HL-60 (cell line): ENCODE data around the gene DRC7.
"Not testable (repeated sequence)": the region's sequence is repeated elsewhere in the genome, so short reads cannot be mapped to it uniquely, and the experiment has no call there.

ENCODE experiments used
- DNase-seq, 2 experiments: peaks; one replicate each; pipeline ENCODE4 v3.0.0-alpha.2; 2010 to 2020; ENCODE audit warnings: low read depth in 1 of 2, low spot score in 1 of 2
- H3K27ac ChIP-seq: fragments of 250-450 bp; sonication (Bioruptor Pico); replicated peaks from 2 replicates; pipeline ENCODE4 v1.5.1; 2020; ENCODE audit warnings: mild to moderate bottlenecking, moderate library complexity
- H3K27me3 ChIP-seq: fragments of 250-450 bp; sonication (Bioruptor Pico); 2 replicates; pipeline ENCODE4 v1.5.1; 2021; ENCODE audit warnings: mild to moderate bottlenecking, moderate library complexity; ENCODE audit not compliant: insufficient read depth, poor library complexity, severe bottlenecking
- H3K4me3 ChIP-seq: replicated peaks from 2 replicates; pipeline ENCODE4 v1.5.1; 2011; ENCODE audit warnings: mild to moderate bottlenecking, control low read depth, low read length; ENCODE audit not compliant: insufficient read depth
- GABPA ChIP-seq: IDR thresholded peaks from 2 replicates; pipeline ENCODE4 v1.6.1; 2012; ENCODE audit warnings: low read depth
- POLR2AphosphoS5 ChIP-seq: IDR thresholded peaks from 2 replicates; pipeline ENCODE4 v1.6.1; 2012; ENCODE audit warnings: low read depth
- REST ChIP-seq: IDR thresholded peaks from 2 replicates; pipeline ENCODE4 v1.6.1; 2012; ENCODE audit warnings: low read depth; ENCODE audit not compliant: insufficient replicate concordance
- SPI1 ChIP-seq: IDR thresholded peaks from 2 replicates; pipeline ENCODE4 v1.6.1; 2012; ENCODE audit warnings: low read depth, mild to moderate bottlenecking, borderline replicate concordance
- TF ChIP-seq, protein P1 (sequence below): IDR thresholded peaks from one replicate; pipeline ENCODE4 v1.5.1; 2011; ENCODE audit warnings: low read length, control low read depth, inconsistent platforms; ENCODE audit not compliant: insufficient read depth

Gene DRC7

DNA sequence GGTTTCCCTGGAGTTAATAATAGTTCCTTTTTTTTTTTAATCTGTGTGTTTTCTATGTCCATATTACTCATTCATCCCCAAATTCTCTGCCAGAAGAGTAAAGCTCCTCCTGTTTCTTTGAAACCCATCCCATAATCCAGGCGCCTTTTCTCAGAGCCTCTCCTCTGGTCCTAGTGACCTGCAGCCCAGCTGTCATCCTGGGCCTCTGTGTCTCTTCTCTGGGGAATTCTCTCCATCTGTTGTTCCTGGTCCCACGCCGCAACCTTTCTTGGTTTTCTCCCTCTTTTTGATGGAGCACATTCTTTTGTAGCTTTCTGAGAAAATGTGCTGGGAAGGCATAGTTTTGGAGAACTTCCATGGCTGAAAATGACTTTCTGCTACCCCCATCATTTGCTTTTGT lies 51.2 kb downstream of the DRC7 start:
- TF ChIP-seq SPI1 = no peak
- no peak for TF ChIP-seq GABPA
- TF ChIP-seq REST = no peak
- TF ChIP-seq, protein P1, sequence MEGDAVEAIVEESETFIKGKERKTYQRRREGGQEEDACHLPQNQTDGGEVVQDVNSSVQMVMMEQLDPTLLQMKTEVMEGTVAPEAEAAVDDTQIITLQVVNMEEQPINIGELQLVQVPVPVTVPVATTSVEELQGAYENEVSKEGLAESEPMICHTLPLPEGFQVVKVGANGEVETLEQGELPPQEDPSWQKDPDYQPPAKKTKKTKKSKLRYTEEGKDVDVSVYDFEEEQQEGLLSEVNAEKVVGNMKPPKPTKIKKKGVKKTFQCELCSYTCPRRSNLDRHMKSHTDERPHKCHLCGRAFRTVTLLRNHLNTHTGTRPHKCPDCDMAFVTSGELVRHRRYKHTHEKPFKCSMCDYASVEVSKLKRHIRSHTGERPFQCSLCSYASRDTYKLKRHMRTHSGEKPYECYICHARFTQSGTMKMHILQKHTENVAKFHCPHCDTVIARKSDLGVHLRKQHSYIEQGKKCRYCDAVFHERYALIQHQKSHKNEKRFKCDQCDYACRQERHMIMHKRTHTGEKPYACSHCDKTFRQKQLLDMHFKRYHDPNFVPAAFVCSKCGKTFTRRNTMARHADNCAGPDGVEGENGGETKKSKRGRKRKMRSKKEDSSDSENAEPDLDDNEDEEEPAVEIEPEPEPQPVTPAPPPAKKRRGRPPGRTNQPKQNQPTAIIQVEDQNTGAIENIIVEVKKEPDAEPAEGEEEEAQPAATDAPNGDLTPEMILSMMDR = no peak
- TF ChIP-seq POLR2AphosphoS5 = no peak
- H3K27ac ChIP-seq = no peak overlapping the region

GRCh38 chr16:57746316-57746715 lies 51.7 kb downstream of the DRC7 start:
- H3K4me3 ChIP-seq, H3K27ac ChIP-seq, DNase-seq, H3K27me3 ChIP-seq: not testable (repeated sequence)

More for the DNA sequence above, 51.2 kb downstream of the DRC7 start:
- DNase-seq = no peak
- no peaks in the 10 kb centered on the region for H3K27me3 ChIP-seq
- H3K4me3 ChIP-seq = no peak overlapping the region

DNA sequence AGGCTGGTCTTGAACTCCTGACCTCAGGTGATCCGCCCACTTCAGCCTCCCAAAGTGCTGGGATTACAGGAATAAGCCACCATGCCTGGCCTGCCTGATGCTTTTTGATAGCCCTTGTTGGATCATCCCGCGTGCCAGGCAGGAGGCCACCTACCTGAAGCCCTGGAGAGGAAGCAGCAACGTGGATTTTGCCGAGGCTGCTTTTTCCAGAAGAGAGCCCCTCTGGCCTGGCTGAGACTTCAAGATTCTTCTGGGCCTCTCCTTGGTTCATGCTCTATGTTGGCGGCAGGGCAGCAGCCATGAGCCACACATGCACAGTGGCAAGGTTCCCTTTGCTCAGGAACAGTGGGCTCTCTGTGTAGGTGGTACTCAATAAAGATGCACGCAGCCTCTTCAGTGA lies 52.5 kb downstream of the DRC7 start:
- Histone ChIP-seq H3K4me3 (no peak overlapping the region), H3K27me3 (no peaks in the 10 kb centered on the region), H3K27ac (no peak overlapping the region)
- TF ChIP-seq, protein P1 = no peak
- no peak for TF ChIP-seq GABPA
- TF ChIP-seq SPI1 = no peak
- TF ChIP-seq REST = no peak
- TF ChIP-seq POLR2AphosphoS5 = no peak
- no peak for DNase-seq

GRCh38 chr16:57747496-57747895 lies 52.9 kb downstream of the DRC7 start:
- Histone ChIP-seq H3K4me3 (no peak overlapping the region), H3K27me3 (no peaks in the 10 kb centered on the region), H3K27ac (no peak overlapping the region)
- no peak for TF ChIP-seq GABPA
- no peak for TF ChIP-seq SPI1
- TF ChIP-seq, protein P1 = no peak
- no peak for TF ChIP-seq POLR2AphosphoS5
- no peak for TF ChIP-seq REST
- DNase-seq = no peak
